GM21360 (cell line): ENCODE data around the gene SPRR3.
"Not testable (repeated sequence)": the region's sequence is repeated elsewhere in the genome, so short reads cannot be mapped to it uniquely, and the experiment has no call there.

Source experiments
- ATAC-seq: cut with Tn5 transposase; IDR thresholded peaks from one replicate; pipeline ENCODE4 v1.9.1; 2021; ENCODE audit warnings: mild to moderate bottlenecking, moderate library complexity; ENCODE audit not compliant: unreplicated experiment

SPRR3 gene

DNA sequence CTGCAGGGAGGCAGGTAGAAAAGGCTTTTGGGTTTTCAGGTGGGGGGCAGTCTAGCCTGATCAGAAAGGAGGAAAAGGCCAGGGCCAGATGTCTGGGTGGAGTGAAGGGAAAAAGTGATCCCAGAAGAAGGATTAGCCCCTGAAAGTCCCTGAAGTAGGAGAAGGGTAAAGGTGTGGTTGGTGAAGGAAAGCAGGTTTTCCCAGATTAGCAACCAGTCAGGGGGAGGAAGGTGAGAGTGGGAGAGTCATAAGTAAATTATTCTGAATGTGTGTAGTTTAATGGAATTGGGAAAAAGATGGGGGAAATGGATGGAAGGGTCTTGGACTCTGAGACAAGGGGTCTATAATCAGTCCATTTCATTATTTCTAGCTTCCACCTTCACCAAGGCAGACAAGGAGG is 18.3 kb upstream of the SPRR3 start:
- ATAC-seq: no peak

DNA sequence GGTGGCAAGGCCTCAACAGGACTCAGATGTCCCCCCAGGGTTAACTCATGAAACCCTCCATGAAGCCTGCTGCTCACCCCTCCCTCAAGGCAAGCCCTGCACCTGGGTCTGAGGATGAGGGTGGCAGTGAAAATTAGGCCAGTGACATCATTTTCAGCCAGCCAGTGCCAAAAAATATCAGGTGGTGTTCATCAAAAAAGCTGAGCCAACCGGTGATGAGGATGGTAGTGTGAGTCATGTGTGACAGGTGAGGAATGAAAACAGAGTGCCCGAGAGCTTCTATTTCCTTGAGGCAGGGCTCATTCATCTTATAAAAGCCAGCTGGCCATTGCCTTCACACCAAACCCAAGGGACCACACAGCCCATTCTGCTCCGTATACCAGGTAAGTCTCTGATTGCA is 17.8 kb upstream of the SPRR3 start, which contains the start of gene SPRR1A:
Gene SPRR1A, plus strand, starts transcription at position 339 of the 400 bp plus-strand sequence. CDS start 1,150 bp downstream, outside the sequence.
- ATAC-seq: no peak

DNA sequence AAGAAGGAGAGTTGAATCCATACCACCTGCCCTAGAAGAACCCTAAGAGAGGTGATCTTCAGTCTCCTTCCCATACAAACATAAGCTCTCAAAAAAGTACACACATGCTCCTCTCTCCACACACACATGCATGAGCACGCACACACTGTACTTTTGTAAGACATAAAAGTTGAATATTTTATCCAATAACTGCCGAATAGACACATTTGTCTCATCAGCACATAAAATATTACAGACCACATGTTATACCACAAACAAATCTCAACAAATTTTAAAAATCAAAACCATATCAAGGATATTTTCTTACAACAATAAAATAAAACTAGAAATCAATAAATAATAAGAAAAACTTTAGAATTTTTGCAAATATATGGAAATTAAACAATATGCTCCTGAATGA is 15.0 kb upstream of the SPRR3 start:
- ATAC-seq: no peak

DNA sequence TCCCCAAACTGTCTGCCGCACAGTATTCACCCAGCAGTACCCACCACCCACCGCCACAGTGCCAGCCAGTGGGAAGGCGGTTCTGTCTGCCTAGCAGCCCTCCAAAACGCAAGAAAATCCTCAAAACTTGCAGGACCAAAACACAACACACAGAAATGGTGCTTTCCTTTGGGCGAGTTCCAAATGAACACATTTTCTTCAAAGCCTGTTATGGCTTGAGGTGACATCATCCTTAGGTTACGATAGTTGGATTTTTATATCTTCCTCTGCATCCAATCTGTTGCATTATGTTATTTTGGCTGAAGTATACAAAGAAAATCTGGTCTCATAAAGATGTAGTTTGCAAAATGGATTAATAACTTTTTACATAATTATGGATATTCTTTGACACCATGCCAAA is 8.4 kb upstream of the SPRR3 start:
- ATAC-seq: no peak

DNA sequence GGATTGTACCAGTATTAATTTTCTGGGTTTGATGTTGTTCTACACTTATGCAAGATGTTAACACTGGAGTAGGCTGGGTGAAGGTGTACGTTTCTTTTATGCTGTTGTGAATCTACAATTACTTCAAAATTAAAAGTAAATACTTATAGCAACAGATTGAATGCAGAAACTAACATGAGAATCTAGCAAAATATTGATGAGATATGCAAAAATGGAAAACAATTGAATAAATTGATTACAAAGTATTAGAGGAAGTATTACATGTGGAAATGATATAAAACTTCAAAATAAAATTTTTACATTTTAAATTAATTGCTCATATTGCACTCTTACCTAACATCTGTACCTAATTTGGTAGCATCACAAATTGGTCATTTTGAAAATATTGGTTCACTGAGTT is 5.7 kb upstream of the SPRR3 start:
- ATAC-seq: no peak

DNA sequence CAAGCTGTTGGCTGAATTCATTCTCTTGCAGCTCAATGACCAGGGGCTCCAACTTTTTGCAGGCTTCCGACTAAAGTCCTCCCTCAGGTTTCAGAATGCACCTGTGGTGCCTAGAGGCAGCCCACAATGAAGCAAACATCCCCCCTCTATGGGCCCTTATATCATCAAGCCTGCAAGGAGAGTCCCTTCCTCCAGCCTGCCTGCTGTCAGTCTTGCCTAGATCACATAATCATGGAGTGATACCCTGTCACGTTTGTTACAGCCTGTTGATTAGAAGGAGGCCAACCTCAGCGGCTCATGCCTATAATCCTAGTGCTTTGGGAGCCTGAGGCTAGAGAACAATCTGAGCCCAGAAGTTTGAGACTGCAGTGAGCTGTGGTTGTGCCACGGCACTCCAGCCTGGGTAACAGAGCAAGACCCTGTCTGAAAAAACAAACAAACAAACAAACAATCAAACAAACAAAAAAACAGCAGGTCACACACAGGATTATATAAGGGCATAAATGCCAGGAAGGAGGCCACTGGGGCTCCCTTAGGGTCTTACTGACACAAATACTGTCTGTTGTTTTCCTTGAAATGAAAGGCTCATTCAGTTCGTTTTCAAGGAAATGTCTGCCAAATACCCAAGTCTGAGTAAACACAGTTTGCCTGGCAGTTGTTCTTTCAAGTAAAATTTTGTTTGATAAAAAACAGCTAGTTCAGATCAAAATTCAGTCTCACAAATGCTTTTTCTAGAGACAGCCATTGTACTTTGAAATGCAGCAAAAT is 4.7 kb upstream of the SPRR3 start:
- no peak for ATAC-seq

DNA sequence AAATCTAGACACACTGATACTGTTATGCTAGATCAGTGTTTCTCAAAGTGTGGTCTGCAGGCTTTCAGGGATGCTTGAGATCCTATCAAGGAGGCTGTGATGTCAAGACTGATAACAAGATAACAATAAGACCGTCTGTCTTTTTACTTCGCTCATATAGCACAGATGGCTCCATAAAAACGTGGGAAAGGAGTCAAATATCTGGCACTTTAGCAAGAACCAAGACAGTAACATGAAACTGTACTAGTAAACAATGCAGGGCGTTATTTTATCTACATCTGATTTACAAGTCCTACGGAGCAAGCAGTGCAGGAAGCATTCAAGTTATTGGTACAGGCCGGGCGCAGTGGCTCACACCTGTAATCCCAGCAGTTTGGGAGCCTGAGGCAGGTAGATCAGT is 3.6 kb upstream of the SPRR3 start:
- ATAC-seq: no peak

DNA sequence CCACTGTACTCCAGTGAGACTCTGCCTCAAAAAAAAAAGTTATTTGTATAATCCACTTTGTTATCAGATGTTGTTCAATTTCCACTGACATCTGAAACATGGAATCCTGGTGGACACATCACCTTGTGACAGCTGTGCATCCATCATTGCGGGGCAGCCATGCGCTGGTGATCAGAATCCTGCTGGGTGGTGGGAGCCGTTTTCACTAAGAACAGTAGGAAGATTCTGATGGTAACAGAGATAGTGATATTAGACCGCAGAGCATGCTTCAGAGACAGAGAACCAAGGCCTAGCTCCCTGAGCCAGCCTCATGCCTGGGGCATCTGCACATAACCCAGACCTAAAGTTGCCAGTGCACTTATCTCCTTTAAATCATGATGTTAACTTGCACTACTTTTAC is 3.1 kb upstream of the SPRR3 start:
- ATAC-seq: no peak

DNA sequence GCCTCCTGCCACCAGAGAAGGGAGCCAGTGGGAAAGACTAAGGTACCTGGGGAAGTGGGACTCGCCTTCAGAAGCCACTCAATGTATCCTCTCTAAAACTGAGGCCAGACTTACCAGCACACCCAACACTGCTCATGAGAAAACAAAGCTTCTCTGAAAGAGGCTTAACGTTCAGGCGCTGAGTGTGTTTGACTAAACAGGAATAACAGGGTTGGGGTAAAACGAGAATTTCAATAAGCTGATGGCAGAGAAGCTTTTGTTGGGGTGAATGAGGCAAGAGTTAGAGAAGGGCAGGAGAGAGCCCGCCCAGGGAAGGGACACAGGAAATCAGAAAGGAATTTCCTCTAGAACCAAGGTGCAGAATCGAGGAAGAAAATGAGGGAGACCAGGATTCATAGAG is 1.7 kb upstream of the SPRR3 start:
- ATAC-seq: no peak

DNA sequence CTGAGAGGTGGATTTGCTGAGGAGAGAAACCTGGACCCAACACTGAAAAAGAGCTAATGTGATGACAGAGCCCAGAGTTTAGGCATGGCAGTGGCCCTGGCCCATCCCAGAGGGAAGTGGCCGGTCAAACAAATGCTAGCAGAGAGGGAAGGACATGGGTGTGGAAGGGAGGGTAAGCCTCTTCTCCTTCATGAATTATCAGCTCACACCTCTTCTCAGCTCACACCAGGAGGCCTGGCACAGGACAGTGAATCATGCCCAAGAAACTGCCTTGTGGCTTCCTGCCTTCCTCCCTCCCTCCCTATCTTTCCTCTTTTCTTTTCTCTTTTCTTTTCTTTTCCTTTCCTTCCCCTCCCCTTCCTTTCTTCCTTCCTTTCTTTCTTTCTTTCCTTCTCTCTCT is 1.3 kb upstream of the SPRR3 start:
- no peak for ATAC-seq

DNA sequence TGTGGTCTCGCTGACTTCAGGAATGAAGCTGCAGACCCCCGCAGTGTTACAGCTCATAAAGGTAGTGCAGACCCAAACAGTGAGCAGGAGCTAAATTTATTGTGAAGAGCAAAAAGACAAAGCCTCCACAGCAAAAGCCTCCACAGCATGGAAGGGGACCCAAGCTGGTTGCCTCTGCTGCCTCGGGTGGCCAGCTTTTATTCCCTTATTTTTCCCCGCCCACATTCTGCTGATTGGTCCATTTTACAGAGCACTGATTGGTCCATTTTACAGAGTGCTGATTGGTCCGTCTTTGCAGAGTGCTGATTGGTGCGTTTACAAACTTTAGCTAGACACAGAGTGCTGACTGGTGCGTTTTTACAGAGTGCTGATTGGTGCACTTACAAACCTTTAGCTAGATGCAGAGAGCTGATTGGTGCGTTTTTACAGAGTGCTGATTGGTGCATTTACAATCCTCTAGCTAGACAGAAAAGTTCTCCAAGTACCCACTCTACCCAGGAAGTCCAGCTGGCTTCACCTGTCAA is 9.7 kb downstream of the SPRR3 start:
- not testable (repeated sequence) for ATAC-seq

DNA sequence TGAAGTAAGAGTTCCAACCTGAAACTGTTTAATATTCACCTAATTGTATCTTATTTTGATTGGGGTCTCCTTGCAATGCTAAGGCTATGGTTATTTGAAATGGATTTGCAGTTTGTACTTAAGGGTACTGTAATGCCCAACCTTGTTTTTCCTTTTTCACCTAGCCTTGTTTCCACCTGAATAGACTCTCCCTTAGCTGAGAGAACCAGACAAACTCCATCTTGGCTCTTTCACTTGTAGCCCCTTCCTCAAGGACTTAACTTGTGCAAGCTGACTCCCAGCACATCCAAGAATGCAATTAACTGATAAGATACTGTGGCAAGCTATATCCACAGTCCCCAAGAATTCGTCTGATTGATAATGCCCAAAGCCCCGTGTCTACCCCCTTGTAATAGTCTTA is 20.3 kb downstream of the SPRR3 start:
- ATAC-seq: not testable (repeated sequence)

DNA sequence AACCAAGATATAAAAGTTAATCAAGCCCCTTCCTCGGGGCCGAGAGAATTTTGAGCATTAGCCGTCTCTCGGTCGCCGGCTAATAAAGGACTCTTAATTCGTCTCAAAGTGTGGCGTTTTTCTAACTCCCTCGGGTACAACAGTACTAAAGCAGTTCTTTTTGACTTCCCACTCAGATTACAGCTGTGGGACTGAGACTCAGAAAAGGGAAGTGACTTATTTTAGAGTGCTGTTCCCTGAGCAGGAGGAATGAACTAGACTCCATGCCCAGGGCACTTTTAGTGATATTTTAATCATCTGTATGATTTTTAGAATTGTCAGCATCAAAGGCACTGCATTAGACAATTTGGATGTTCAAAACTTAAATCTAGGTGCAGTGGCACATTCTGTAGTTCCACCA is 20.8 kb downstream of the SPRR3 start:
- not testable (repeated sequence) for ATAC-seq

DNA sequence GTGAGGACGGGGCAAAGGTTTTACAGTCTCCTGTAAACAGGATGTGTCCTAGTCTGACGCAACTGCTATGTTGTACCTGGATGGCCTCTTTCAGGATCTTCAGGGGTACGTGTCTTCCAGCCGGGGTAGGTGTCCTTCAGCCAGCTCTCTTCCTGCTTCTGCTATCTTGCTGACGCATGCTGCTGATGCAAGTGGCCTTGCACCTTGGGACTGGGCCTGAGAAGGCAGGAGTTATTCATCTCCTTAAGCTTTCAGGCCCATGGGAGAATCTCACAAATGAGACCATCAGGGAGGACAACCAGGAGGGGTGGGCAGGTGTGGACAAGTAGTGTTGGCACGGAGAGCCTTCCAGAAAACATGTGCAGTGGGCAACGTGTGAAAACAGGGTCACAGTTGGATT is 21.6 kb downstream of the SPRR3 start:
- ATAC-seq: no peak

DNA sequence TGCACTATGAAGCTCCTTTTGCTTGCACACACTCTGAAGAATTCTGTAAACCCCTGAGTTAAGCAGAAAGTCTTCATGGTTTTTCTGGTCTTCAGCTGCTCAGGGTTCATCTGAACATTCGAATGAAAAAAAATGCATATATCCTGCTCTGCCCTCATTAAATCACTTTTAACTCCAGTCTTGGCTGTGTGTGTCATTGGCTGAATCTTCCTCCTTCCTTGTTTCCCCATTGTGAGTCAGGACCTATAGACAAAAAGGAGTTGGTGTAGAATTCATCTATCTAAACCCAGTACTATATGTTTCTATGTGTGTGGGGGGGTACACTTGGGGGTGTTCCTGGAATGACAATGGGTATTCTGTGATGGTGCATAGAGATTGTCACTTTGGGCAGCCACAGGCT is 22.9 kb downstream of the SPRR3 start:
- no peak for ATAC-seq

DNA sequence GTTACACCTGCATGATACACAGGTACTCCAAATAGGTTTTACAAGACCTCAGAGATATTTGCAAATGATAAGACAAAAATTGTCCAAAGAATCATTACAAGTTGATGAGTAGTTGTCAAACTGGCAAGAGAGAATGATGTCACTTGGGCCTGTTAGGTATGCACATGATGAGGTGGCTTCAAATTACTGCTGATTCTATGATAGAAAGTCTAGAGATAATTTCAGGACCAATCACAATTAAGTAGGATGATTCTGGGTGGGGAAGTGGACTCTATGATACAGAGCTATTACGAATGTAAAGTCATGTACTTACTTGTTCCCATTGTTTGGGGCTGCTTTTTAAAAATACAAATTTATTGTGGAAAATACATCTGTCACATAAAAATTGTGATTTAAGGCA is 24.2 kb downstream of the SPRR3 start:
- no peak for ATAC-seq

DNA sequence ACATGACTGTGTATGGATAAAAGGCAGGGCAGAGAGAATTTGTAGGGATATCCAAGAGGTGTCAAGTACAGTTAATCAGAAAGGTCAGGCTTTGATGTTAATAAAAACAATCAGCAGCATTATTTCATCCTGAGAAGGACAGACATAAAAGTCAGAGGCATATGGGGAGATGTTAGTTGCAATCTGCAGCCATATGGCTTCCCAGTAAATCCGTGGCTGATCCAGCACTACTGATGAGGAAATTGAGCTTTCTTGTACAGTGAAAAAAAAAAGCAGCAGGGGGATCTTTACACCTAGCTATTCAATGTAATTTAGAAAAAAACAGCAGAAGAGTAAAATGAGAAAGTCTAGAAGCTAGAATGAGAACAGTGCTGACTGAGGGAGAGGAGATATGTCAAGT is 27.2 kb downstream of the SPRR3 start:
- ATAC-seq: no peak

DNA sequence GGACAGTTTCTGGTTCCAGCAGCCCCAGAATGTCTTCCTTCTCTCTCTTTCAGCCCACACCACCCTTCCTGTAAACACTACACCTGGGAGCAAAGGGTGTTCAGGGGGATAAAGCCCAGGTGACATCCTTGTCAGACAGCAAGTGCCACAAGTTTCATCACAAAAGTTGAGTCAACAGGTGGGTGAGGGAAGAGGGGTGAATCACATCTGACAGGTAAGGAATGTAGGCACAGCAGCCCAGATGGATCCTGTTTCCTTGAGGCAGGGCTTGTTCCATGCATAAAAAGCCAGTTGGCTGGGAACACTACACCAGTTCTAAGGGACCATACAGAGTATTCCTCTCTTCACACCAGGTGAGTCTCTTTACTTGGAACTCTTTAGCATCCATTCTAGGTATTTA is 29.3 kb downstream of the SPRR3 start, which contains the start of gene SPRR1B:
Gene SPRR1B, plus strand, starts transcription at position 309 of the 400 bp plus-strand sequence. CDS start 1,143 bp downstream, outside the sequence.
- ATAC-seq: no peak

DNA sequence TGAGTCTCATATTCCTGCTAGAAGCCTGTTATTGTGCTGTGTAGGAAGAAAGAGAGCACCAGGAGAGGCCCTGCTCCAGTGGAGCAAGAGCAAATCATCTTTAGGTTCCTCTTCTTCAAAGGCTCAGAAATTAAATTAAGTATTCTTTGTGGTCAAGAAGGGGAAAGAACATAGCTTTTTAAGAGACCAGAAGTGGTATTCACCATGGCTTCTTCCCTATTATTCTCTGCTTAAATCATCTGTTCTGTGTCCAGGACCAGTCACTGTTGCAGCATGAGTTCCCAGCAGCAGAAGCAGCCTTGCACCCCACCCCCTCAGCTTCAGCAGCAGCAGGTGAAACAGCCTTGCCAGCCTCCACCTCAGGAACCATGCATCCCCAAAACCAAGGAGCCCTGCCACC is 30.5 kb downstream of the SPRR3 start:
- ATAC-seq: no peak

DNA sequence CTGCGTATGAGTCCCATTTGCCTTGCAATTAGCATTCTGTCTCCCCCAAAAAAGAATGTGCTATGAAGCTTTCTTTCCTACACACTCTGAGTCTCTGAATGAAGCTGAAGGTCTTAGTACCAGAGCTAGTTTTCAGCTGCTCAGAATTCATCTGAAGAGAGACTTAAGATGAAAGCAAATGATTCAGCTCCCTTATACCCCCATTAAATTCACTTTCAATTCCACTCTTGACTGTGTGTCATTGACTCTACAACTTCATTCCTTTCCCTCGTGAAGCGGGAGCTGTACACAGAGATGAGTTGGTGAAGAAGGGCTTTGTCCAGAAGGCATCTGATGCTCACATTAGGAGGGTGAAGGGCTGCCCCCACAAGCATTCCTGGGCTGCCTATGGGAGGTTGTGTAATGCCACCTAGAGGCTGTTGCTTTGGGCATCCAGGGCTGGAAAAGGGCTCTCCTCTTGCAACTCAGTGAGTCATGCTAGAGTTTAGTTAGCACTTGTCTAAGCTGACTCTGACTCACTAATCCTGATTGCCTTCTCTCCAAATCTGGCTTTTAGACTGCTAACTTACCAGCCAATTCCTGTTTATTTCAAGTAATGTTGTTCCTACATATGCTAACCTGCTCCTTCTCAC is 31.2 kb downstream of the SPRR3 start:
- ATAC-seq: no peak

DNA sequence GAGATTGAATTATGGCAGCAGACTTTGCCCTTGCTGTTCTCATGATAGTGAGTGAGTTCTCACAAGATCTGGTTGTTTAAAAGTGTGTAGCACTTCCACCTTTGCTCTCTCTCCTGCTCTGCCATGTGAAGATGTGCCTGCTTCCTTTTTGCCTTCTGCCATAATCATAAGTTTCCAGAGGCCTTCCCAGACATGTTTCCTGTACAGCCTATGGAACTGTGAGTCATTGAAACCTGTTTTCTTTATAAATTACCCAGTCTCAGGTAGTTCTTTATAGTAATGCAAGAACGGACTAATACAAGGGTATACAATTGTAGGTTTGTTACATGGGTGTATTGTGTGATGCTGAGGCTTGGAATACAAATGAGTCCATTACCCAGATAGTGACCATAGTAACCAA is 33.7 kb downstream of the SPRR3 start:
- no peak for ATAC-seq

DNA sequence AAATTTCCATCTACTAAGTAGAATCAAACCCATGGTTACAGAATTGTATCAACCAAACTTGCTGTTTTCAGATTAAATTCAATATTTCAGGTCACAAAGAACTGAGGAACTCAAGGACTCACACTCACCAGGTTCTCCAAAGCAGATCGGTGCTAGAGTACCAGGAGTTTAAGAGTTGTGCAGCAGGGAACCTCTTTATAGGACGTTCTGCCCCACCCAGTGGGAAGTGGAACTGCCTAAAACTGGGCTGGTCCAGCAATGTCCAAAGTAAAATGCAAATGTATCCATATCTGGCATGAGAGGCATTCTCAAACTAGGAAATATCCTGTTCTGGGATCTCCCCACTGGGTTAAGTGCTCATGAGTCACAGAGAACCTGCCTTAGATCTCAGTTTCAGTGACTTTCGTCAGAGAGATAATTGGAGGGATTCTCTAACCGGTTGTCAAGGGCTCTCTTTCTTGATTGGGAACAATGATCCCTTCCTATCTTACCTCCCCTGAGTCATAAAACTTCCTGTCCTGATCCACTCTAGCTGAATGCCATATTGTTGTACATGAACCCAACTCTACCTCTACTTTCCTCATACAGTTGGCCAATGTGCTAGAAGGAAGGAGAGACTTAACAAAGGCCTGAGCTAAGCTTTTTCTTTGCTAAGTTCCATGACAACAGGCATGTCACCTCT is 39.5 kb downstream of the SPRR3 start, which contains the start of gene SPRR2D:
Gene SPRR2D, minus strand, starts transcription at position 171 of the 682 bp plus-strand sequence. CDS start 774 bp downstream, outside the sequence.
- no peak for ATAC-seq
